ENCODE measurements around the gene RNF217.
"Not testable (repeated sequence)": the region's sequence is repeated elsewhere in the genome, so short reads cannot be mapped to it uniquely, and the experiment has no call there.

GRCh38 chr6:124919703-124920102 is 42.5 kb upstream of the RNF217 start:
- TF ChIP-seq CTCF (IDR thresholded peaks at IDR 0.05); POLR2A (IDR thresholded peaks at IDR 0.05); EP300 (IDR thresholded peaks at IDR 0.05; ENCODE audit: low read depth): not testable (repeated sequence)

Measured in transverse colon (tissue), 3 donors.